Measurements from ENCODE around the gene RAPGEF3. TPM values are rescaled to one million over a fixed set of nuclear protein-coding genes. Genes with fewer than 3 reads are reported as not detected.

The RAPGEF3 gene
- total and polyA plus RNA-seq, 8 donors, result 10.8 to 28.9 (median 16.5) TPM

DNA sequence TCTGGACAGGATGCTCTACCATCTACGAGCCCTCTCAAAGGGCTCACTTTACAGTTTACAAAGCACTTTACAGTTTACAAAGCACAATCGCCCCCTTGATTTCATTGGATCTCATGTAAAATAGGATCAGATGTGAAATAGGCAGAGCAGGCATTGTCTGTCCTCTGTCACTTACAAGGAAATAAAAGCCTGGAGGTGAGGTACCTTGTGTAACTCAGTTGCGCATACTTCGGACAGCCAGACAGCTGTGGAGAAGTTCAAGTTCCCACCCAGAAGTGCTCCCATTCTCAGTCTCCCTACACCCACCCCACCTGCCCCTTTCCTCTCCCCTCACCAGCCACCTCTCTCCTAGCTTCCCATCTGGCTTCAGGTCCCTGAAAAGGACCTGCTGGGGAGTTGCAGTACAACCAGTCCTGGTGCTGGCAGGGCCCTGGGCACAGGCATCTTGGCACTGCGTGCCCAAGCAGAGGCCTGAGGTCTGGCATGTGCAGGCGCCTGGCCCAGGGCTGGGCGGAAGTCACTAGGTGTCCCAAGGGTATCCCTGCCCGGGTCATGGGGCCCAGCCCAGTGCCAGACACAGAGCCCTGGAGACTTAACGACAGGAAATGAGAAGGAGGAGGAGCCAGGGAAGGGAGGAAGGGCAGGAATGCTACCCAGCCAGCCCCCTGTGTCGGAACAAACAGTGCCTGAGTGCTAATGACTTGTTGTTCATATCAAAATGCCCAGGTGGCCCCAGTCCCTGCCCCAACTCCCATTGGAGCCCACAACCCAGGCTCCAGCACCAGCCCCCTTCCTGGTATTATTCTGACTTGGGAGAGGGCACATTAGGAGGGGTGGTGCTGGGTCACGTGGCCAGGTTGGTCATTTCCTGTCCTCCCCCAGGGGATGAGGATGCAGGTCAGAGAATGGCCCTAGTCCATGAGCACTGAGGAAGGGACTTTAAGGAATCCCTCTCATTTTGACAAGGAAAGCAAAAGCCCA is 5.4 kb downstream of the RAPGEF3 start:
- peak; percentile 62 for ATAC-seq
- intact Hi-C loops (cut with DNase I), result no loop called here
- DNase-seq, result peak in 3 of 4 donors; percentile 64 to 91 (median 77)
- peaks cover 29 to 62% of the 10 kb centered on the region in 2 donors for H3K4me1 ChIP-seq
- peaks cover 0 to 16% of the 10 kb centered on the region in 2 donors for H3K36me3 ChIP-seq
- no peaks in the 10 kb centered on the region for H3K9me3 ChIP-seq
- TF ChIP-seq, protein P1, sequence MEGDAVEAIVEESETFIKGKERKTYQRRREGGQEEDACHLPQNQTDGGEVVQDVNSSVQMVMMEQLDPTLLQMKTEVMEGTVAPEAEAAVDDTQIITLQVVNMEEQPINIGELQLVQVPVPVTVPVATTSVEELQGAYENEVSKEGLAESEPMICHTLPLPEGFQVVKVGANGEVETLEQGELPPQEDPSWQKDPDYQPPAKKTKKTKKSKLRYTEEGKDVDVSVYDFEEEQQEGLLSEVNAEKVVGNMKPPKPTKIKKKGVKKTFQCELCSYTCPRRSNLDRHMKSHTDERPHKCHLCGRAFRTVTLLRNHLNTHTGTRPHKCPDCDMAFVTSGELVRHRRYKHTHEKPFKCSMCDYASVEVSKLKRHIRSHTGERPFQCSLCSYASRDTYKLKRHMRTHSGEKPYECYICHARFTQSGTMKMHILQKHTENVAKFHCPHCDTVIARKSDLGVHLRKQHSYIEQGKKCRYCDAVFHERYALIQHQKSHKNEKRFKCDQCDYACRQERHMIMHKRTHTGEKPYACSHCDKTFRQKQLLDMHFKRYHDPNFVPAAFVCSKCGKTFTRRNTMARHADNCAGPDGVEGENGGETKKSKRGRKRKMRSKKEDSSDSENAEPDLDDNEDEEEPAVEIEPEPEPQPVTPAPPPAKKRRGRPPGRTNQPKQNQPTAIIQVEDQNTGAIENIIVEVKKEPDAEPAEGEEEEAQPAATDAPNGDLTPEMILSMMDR (IDR thresholded peaks at IDR 0.05), result no peak
- no peak overlapping the region for H3K4me3 ChIP-seq
- H3K27ac ChIP-seq, result peak overlapping the region; percentile 69 to 72
- H3K27me3 ChIP-seq, result no peaks in the 10 kb centered on the region

DNA sequence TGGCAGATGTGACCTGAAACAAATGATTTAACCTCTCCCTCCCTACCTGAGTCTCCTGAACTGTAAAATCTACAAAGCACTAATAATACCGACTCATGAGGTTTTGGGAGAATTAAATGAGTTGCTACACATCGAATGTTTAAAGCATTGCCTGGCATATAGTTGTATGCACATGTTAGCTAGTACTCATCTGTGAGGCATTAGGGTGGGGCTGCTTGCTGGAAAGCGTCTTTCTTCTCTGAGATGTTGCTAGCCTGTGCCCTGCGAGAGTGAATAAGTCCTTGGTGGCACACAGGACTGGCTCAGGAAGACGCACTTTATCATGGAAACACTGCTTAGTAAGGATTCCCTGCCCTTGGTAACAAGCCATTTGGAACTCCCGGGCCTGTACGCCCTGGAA is 6.1 kb downstream of the RAPGEF3 start:
- Histone ChIP-seq H3K4me1 (peaks cover 29 to 54% of the 10 kb centered on the region in 2 donors), H3K36me3 (peaks cover 0 to 23% of the 10 kb centered on the region in 2 donors), H3K27ac (peak overlapping the region in 1 of 2 donors; percentile 72), H3K4me3 (no peak overlapping the region), H3K27me3 (no peaks in the 10 kb centered on the region), H3K9me3 (no peaks in the 10 kb centered on the region)
- no peak for ATAC-seq
- intact Hi-C loops (cut with DNase I), result no loop called here
- no peak for DNase-seq
- TF ChIP-seq, protein P1 (IDR thresholded peaks at IDR 0.05), result no peak

DNA sequence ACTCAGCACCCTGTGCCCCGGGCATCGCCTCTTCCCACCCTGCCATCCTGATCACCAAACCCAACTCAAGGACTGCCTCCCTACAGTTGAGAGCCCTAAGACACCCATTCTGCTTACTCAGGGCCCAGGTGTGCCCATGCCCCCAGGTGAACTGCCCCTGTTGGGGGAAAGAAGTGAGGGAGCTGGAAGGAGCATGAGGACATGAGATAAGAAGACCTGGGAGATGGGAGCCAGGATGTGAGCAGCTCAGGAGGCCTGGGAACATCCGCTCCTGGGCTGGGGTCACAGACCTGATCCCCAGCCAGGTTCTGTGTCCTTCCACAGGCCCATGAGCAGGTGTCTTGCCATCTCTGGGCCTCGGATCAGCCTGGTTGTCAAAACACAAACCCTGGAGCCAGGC is 6.6 kb downstream of the RAPGEF3 start:
- H3K27ac ChIP-seq, result peak overlapping the region in 1 of 2 donors; percentile 72
- intact Hi-C loops (cut with DNase I), result no loop called here
- peaks cover 0 to 27% of the 10 kb centered on the region in 2 donors for H3K36me3 ChIP-seq
- no peak overlapping the region for H3K4me3 ChIP-seq
- H3K4me1 ChIP-seq, result peaks cover 29 to 51% of the 10 kb centered on the region in 2 donors
- H3K27me3 ChIP-seq, result no peaks in the 10 kb centered on the region
- DNase-seq, result no peak
- H3K9me3 ChIP-seq, result no peaks in the 10 kb centered on the region
- ATAC-seq, result no peak
- TF ChIP-seq, protein P1 (IDR thresholded peaks at IDR 0.05), result no peak

DNA sequence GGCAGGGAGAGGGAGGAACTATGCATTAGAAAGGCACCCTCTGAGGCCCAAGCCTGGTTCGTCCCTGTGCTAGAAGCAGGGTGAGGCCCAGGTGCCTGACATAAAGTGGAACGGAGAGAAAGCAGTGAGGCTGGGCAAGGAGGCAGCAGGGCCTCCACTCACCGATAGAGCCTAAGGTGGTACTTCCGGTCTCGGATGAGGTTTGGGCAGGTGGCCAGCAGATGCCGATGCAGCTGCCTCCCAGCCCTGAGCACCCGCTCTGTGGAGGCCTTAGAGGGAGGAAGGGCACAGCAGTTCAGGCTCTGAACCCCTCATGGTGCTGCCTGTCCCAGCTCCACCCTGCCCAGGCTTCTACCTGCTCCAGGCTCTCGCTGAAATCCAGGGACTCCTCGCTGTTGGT is 7.1 kb downstream of the RAPGEF3 start:
- TF ChIP-seq, protein P1 (IDR thresholded peaks at IDR 0.05), result no peak
- DNase-seq (no peak), ATAC-seq (no peak)
- Histone ChIP-seq H3K27ac (no peak overlapping the region), H3K9me3 (no peaks in the 10 kb centered on the region), H3K4me3 (no peak overlapping the region), H3K4me1 (peaks cover 29 to 46% of the 10 kb centered on the region in 2 donors), H3K36me3 (peaks cover 0 to 28% of the 10 kb centered on the region in 2 donors), H3K27me3 (no peaks in the 10 kb centered on the region)
- intact Hi-C loops (cut with DNase I), result no loop called here

DNA sequence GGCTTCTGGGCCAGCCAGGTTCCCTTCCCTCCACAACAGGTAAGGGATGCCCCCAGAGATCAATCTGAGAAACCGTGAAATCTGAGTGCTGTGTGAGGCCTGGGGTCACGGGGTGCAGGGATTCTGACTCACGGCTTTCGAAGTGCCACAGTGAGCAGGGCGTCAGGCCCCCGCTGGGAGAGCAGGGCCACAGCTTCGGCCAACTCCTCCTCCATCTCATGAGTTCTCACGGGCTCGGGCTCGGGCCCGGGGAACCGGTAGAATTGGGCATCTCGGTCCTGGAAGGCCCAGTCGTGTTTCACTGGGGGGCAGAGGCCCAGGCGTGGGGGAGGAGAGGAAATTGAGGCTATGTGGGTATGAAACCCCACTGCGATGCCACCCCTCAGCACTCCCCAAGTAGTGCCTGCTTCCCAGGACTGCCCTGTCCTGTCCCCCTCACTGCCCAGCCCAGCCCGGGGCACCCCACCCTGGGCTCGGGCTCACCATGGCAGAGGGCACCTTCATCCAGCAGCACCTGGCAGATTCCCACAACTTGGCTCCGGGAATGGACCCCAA is 7.7 kb downstream of the RAPGEF3 start:
- TF ChIP-seq, protein P1 (IDR thresholded peaks at IDR 0.05), result no peak
- DNase-seq (no peak), ATAC-seq (no peak)
- Histone ChIP-seq H3K36me3 (peaks cover 0 to 28% of the 10 kb centered on the region in 2 donors), H3K4me3 (no peak overlapping the region), H3K27me3 (no peaks in the 10 kb centered on the region), H3K9me3 (no peaks in the 10 kb centered on the region), H3K27ac (no peak overlapping the region), H3K4me1 (peaks cover 29 to 41% of the 10 kb centered on the region in 2 donors)
- intact Hi-C loops (cut with DNase I), result no loop called here
